GM10248 (cell line): Measurements from ENCODE around the gene SLC6A18.

ENCODE experiments used
- CTCF ChIA-PET: fragments of 300-600 bp; sonication (Branson Sonifier 250); formaldehyde crosslinking; extraction: SDS; loops from one replicate; lab custom pipeline; 2021; ENCODE audit warnings: antibody characterized with exemption; lab: Yijun Ruan, JAX
- POLR2A ChIA-PET: fragments of 350-650 bp; sonication (Branson Sonifier 250); formaldehyde crosslinking; extraction: SDS; loops from one replicate; lab custom pipeline; 2020; ENCODE audit warnings: antibody characterized with exemption; lab: Yijun Ruan, JAX
- DNase-seq: peaks from one replicate; pipeline ENCODE4 v3.0.0; 2012; ENCODE audit errors: extremely low spot score
- TF ChIP-seq, protein P1 (sequence below): IDR thresholded peaks from 2 replicates; pipeline ENCODE4 v1.5.1; 2012; ENCODE audit warnings: mild to moderate bottlenecking, low read depth; ENCODE audit errors: extremely low read depth, missing control alignments, control extremely low read depth

SLC6A18 gene

DNA sequence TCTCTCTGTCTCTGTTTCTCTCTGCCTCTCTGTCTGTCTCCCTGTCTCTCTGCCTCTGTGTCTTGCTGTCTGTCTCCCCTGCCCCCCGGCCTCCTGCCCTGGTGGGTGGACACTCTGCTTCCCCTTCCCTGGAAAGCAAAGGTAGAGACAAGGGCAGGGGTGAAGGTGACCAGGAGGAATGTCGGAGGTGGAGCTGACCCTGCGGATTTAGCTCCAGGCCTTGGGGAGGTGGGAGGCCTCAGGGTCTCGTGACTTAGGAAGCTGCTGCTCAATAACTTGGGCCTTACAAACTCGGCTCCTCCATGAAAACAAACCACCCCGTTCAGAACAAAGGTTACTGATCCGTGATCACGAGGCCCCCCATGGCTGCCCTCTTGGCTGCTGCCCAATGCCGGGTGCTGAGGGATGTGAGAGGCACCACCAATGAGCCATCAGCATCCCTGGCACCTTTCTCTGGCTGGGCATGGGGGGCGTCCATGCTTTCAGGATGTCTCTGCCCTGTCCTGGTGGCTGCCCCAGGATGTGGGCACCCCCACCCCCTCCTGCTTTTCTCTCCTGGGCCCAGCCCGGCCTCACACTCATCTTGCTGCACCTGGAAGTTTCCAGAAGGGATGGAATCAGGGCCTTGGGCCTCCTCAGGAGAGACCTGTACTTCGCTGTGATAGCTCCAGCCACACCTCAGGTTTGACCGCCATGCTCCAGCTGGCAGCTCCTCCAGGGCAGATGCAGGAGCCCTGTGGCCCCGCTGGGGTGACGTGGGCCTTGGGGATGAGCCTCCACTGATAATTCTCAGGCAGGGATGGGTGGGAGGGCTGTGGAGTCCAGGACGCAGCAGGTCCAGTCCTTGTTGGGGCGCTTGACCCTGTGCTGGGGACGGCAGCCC lies 38.6 kb upstream of the SLC6A18 start:
- DNase-seq = no peak
- POLR2A ChIA-PET = no interaction called here
- TF ChIP-seq, protein P1, sequence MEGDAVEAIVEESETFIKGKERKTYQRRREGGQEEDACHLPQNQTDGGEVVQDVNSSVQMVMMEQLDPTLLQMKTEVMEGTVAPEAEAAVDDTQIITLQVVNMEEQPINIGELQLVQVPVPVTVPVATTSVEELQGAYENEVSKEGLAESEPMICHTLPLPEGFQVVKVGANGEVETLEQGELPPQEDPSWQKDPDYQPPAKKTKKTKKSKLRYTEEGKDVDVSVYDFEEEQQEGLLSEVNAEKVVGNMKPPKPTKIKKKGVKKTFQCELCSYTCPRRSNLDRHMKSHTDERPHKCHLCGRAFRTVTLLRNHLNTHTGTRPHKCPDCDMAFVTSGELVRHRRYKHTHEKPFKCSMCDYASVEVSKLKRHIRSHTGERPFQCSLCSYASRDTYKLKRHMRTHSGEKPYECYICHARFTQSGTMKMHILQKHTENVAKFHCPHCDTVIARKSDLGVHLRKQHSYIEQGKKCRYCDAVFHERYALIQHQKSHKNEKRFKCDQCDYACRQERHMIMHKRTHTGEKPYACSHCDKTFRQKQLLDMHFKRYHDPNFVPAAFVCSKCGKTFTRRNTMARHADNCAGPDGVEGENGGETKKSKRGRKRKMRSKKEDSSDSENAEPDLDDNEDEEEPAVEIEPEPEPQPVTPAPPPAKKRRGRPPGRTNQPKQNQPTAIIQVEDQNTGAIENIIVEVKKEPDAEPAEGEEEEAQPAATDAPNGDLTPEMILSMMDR = no peak
- CTCF ChIA-PET = no interaction called here

DNA sequence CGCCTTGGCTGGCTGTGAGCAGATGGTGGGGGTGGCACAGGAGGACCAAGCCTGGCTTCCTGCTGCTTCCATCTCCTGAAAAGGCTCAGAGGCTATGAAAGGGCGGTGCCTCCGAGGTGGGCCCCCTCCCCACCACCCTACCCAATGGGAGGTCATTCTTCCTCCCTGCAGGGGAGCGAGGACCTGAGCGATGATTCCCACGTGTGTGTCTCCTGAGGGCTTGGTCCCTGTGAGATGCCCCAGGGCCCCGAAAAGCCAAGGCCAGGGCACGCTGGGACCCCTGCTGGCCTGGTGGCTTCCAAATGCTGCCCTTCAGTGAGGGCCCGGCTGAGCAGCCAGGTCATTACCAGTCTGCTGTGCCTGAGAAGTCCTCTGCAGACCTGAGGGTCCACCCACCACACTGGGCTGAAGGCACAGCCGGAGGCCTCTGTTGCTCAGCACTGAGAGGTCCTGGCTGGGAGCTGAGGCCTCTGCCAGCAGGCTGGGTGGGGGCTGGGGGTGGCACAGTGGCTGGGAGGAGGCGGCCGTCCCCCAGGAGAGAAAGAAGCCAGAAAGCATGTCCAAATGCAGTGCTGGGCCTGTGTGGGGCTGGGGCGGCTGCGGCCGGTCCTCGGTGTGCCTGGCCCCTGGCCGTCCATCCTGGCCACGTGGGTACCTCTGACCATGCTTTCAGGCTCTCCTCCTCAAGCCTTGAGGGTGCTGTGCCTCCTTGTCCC lies 37.8 kb upstream of the SLC6A18 start:
- CTCF ChIA-PET = no interaction called here
- no peak for DNase-seq
- TF ChIP-seq, protein P1 = no peak
- POLR2A ChIA-PET = no interaction called here

DNA sequence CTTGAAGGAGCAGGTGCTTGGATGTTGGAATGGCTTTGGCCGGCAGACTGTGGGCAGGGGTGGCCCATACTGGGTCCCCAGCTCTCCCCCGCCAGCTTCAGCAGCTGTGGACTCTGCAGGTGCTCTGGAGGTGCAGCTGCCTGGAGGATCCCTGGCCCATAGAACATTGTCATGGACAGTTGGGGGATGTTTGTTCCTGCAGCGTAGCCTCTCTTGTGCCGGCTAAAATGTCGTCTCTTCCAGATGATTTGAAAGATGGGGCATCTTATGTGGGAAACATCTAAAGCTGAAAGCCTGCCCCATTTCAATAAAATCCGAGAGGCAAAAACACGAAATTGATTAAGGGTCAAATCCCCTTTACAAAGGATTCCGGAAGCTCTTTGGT lies 37.2 kb upstream of the SLC6A18 start:
- ChIA-PET POLR2A (no interaction called here), CTCF (no interaction called here)
- TF ChIP-seq, protein P1 = no peak
- DNase-seq = no peak

DNA sequence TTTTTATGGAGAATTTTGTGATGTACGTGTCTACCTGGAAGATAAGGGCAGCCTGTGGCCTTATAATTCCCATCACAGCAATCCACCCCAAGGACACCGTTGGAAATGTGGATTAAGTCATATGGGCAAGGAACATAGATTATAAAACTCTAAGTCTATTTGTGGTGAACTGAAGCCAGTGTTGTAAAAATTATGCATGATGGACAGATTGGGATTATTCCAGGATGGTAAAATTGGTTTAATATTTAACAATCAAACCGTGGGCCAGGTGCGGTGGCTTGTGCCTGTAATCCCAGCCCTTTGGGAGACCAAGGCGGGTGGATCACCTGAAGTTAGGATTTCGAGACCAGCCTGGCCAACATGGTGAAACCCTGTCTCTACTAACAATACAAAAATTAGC lies 36.7 kb upstream of the SLC6A18 start:
- ChIA-PET CTCF (no interaction called here), POLR2A (no interaction called here)
- TF ChIP-seq, protein P1 = no peak
- no peak for DNase-seq

DNA sequence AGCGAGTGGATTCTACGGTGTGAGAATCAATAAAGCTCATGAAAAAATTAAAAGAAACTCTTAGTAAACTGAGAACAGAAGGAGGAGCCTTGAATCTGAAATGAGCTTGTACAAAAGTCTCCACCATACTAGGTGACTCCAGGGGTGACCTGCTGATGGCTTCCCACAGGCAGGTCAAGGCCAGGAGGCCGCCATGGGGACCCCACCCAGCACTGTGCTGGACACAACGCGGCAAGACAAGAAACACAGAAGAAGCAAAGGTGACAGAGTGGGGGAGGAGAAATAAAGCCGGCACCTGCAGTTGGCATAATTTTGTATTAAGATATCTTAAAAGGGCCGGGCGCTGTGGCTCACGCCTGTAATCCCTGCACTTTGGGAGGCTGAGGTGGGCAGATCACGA lies 35.9 kb upstream of the SLC6A18 start:
- ChIA-PET CTCF (no interaction called here), POLR2A (no interaction called here)
- TF ChIP-seq, protein P1 = no peak
- no peak for DNase-seq

DNA sequence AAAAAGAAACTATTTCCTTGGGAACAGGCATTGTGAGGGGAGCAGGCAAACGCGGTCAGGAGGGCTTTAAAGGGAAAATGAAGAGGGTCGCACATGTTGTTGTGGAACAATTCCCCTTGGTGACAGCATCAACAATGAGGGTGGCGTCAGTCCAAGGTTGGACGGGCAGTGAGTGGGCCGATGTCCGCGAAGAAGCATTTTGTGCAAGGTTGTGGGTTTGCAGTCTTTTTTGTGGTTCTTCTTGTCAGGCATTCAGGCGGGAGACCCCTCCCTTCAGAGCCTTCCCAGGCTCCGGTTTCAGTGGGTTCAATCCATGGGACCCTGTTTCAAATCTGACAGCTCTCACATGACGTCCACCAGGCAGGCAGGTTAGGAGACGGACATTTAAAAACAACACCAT lies 34.9 kb upstream of the SLC6A18 start:
- TF ChIP-seq, protein P1 = no peak
- POLR2A ChIA-PET = no interaction called here
- DNase-seq = no peak
- CTCF ChIA-PET = interaction anchor here (1.0 kb wide), 1 partner anchor 23 kb away, joined by 4 read pairs; no protein-coding TSS in a partner anchor
